H9 (cell line): ENCODE measurements around the gene CBR3. TPM values are rescaled to one million over a fixed set of nuclear protein-coding genes. Genes with fewer than 3 reads are reported as not detected.

ENCODE experiments used
- DNase-seq: peaks from one replicate; pipeline ENCODE4 v3.0.0-alpha.2; 2017
- H2AFZ ChIP-seq: one replicate; pipeline ENCODE4 v1.6.1; 2013; ENCODE audit warnings: mild to moderate bottlenecking, low read length, control low read depth, moderate library complexity
- H2AK5ac ChIP-seq: 2 replicates; pipeline ENCODE4 v1.6.1; 2013; ENCODE audit warnings: low read length, control low read depth, mixed read lengths; ENCODE audit not compliant: insufficient read length
- H2BK120ac ChIP-seq: one replicate; pipeline ENCODE4 v1.6.1; 2013; ENCODE audit warnings: low read depth, mild to moderate bottlenecking, low read length, control low read depth, inconsistent platforms; ENCODE audit not compliant: poor library complexity, severe bottlenecking
- H2BK12ac ChIP-seq: 2 replicates; pipeline ENCODE4 v1.6.1; 2013; ENCODE audit warnings: low read length, control low read depth, mixed read lengths, low read depth; ENCODE audit not compliant: insufficient read length
- H2BK15ac ChIP-seq: 2 replicates; pipeline ENCODE4 v1.6.1; 2013; ENCODE audit warnings: low read depth, low read length, control low read depth
- H2BK20ac ChIP-seq: one replicate; pipeline ENCODE4 v1.6.1; 2013; ENCODE audit warnings: low read depth, mild to moderate bottlenecking, low read length, control low read depth, inconsistent platforms; ENCODE audit not compliant: poor library complexity, severe bottlenecking
- H2BK5ac ChIP-seq: 2 replicates; pipeline ENCODE4 v1.6.1; 2013; ENCODE audit warnings: low read length, control low read depth, mixed read lengths; ENCODE audit not compliant: insufficient read length
- H3K14ac ChIP-seq: 2 replicates; pipeline ENCODE4 v1.6.1; 2013; ENCODE audit warnings: low read length, control low read depth; ENCODE audit not compliant: insufficient read depth
- H3K18ac ChIP-seq: 2 replicates; pipeline ENCODE4 v1.6.1; 2013; ENCODE audit warnings: low read depth, mild to moderate bottlenecking, mixed read lengths, low read length, control low read depth; ENCODE audit not compliant: insufficient read length
- H3K23ac ChIP-seq: 2 replicates; pipeline ENCODE4 v1.6.1; 2013; ENCODE audit warnings: low read length, control low read depth, mixed read lengths, low read depth; ENCODE audit not compliant: insufficient read length
- H3K23me2 ChIP-seq: 2 replicates; pipeline ENCODE4 v1.6.1; 2013; ENCODE audit warnings: low read depth, mild to moderate bottlenecking, mixed read lengths, low read length, control low read depth; ENCODE audit not compliant: insufficient read length, poor library complexity, severe bottlenecking
- H3K27ac ChIP-seq: 2 replicates; pipeline ENCODE4 v1.5.1; 2013; ENCODE audit warnings: low read length, control low read depth, mixed read lengths, low read depth; ENCODE audit not compliant: insufficient read length
- H3K27me3 ChIP-seq: 2 replicates; pipeline ENCODE4 v1.6.1; 2013; ENCODE audit warnings: low read length, control low read depth, inconsistent platforms; ENCODE audit not compliant: insufficient read depth
- H3K4ac ChIP-seq: 2 replicates; pipeline ENCODE4 v1.6.1; 2013; ENCODE audit warnings: low read depth, mild to moderate bottlenecking, control low read depth, inconsistent platforms, low read length, moderate library complexity
- H3K4me1 ChIP-seq: 2 replicates; pipeline ENCODE4 v1.6.1; 2013; ENCODE audit warnings: low read length, control low read depth, inconsistent platforms; ENCODE audit not compliant: insufficient read depth
- H3K4me2 ChIP-seq: 2 replicates; pipeline ENCODE4 v1.6.1; 2013; ENCODE audit warnings: low read length, control low read depth, mixed read lengths; ENCODE audit not compliant: insufficient read length, insufficient read depth
- H3K56ac ChIP-seq: 2 replicates; pipeline ENCODE4 v1.6.1; 2013; ENCODE audit warnings: low read depth, mild to moderate bottlenecking, mixed read lengths, low read length, control low read depth; ENCODE audit not compliant: insufficient read length
- H3K79me1 ChIP-seq: 2 replicates; pipeline ENCODE4 v1.6.1; 2013; ENCODE audit warnings: low read depth, mild to moderate bottlenecking, moderate library complexity, low read length, control low read depth, inconsistent platforms; ENCODE audit not compliant: insufficient read depth, poor library complexity, severe bottlenecking
- H3K79me2 ChIP-seq: 2 replicates; pipeline ENCODE4 v1.6.1; 2013; ENCODE audit warnings: low read length, control low read depth, inconsistent platforms; ENCODE audit not compliant: insufficient read depth
- H3K9ac ChIP-seq: 2 replicates; pipeline ENCODE4 v1.6.1; 2013; ENCODE audit warnings: low read length, control low read depth, mixed read lengths; ENCODE audit not compliant: insufficient read length; ENCODE audit errors: extremely low read depth
- H3K9me3 ChIP-seq: one replicate; pipeline ENCODE4 v1.6.1; 2013; ENCODE audit warnings: low read depth, low read length, inconsistent platforms; ENCODE audit not compliant: control insufficient read depth
- H3T11ph ChIP-seq: one replicate; pipeline ENCODE4 v1.6.1; 2013; ENCODE audit warnings: mild to moderate bottlenecking, low read length, control low read depth, inconsistent platforms
- H4K20me1 ChIP-seq: one replicate; pipeline ENCODE4 v1.6.1; 2013; ENCODE audit not compliant: control insufficient read depth, insufficient read length, insufficient read depth
- H4K5ac ChIP-seq: 2 replicates; pipeline ENCODE4 v1.6.1; 2013; ENCODE audit warnings: low read depth, mild to moderate bottlenecking, mixed read lengths, low read length, control low read depth; ENCODE audit not compliant: insufficient read length
- H4K8ac ChIP-seq: replicated peaks from 2 replicates; pipeline ENCODE4 v1.6.1; 2013; ENCODE audit warnings: low read length, control low read depth, mixed read lengths, low read depth; ENCODE audit not compliant: insufficient read length
- H4K91ac ChIP-seq: 2 replicates; pipeline ENCODE4 v1.6.1; 2013; ENCODE audit warnings: low read depth, mild to moderate bottlenecking, moderate library complexity, mixed read lengths, low read length, control low read depth; ENCODE audit not compliant: insufficient read length
- H3K27ac Mint-ChIP-seq, 3 experiments: 2 replicates in 2 of 3; 3 replicates in 1 of 3; pipeline ENCODE4 v1.8.0; 2020 to 2021; ENCODE audit warnings: mixed read lengths in 3 of 3, mild to moderate bottlenecking in 1 of 3, moderate library complexity in 1 of 3
- H3K27me3 Mint-ChIP-seq: 2 replicates; pipeline ENCODE4 v1.8.0; 2021; ENCODE audit warnings: low read depth, mild to moderate bottlenecking, moderate library complexity, mixed read lengths
- H3K36me3 Mint-ChIP-seq, 3 experiments: 2 replicates in 2 of 3; 3 replicates in 1 of 3; pipeline ENCODE4 v1.8.0; 2020 to 2021; ENCODE audit warnings: low read depth in 3 of 3, mixed read lengths in 3 of 3; ENCODE audit not compliant: insufficient read depth in 1 of 3
- H3K4me1 Mint-ChIP-seq, 2 experiments: 2 replicates each; pipeline ENCODE4 v1.8.0; 2020; ENCODE audit warnings: mixed read lengths in 2 of 2
- H3K4me3 Mint-ChIP-seq, 2 experiments: 2 replicates in 1 of 2; 3 replicates in 1 of 2; pipeline ENCODE4 v1.8.0; 2020 to 2021; ENCODE audit warnings: mild to moderate bottlenecking in 2 of 2, mixed read lengths in 2 of 2, moderate library complexity in 1 of 2
- H3K9me3 Mint-ChIP-seq, 2 experiments: 2 replicates in 1 of 2; 3 replicates in 1 of 2; pipeline ENCODE4 v1.8.0; 2020; ENCODE audit warnings: mild to moderate bottlenecking in 2 of 2, mixed read lengths in 2 of 2, moderate library complexity in 1 of 2
- WGBS: extraction: QIAGEN DNeasy Blood & Tissue Kit; methylation state at CpG from one replicate; pipeline ENCODE4 v1.1.7; 2013; ENCODE audit warnings: missing lambda C conversion rate, low lambda C conversion rate, mixed read lengths; ENCODE audit not compliant: insufficient read length; ENCODE audit errors: extremely low coverage; 5-methylcytosine and 5-hydroxymethylcytosine counted together
- total RNA-seq: library from RNA; stranded (reverse); gene quantifications from 2 replicates; pipeline ENCODE4 v1.2.1, GENCODE V29; 2021
- TF ChIP-seq, protein P1 (sequence below): fragments of 200-600 bp; sonication (generic); conservative IDR thresholded peaks from 3 replicates; pipeline ENCODE4 v1.8.0; 2021; ENCODE audit warnings: antibody characterized with exemption, mild to moderate bottlenecking

Gene CBR3
- total RNA-seq, 1 experiment from 2014 or later = 2.4 TPM

DNA sequence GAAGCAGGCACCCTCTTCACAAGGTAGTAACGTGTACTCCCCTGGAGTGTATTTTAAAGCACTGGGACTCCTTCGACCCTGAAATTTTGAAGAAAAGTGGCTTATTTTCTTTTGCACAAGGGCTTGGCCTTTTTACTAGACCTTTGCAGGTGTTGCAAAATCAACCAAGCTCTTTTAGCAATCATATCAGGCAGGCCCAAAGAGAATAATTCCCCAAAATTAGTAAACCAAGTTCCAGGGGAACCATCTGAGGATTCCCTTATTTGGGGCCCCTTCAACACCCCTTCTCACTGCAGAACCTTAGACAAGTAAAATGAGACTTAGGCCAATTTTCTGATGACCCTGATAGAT is 36.7 kb upstream of the CBR3 start:
- H3K4me1 ChIP-seq = peaks cover 11% of the 10 kb centered on the region; the same call in 1 of the 2 replicates
- no peak overlapping the region for H4K8ac ChIP-seq
- H3K14ac ChIP-seq = no peak overlapping the region
- H3K4ac ChIP-seq = no peak overlapping the region
- no peak overlapping the region for H3K18ac ChIP-seq
- TF ChIP-seq, protein P1, sequence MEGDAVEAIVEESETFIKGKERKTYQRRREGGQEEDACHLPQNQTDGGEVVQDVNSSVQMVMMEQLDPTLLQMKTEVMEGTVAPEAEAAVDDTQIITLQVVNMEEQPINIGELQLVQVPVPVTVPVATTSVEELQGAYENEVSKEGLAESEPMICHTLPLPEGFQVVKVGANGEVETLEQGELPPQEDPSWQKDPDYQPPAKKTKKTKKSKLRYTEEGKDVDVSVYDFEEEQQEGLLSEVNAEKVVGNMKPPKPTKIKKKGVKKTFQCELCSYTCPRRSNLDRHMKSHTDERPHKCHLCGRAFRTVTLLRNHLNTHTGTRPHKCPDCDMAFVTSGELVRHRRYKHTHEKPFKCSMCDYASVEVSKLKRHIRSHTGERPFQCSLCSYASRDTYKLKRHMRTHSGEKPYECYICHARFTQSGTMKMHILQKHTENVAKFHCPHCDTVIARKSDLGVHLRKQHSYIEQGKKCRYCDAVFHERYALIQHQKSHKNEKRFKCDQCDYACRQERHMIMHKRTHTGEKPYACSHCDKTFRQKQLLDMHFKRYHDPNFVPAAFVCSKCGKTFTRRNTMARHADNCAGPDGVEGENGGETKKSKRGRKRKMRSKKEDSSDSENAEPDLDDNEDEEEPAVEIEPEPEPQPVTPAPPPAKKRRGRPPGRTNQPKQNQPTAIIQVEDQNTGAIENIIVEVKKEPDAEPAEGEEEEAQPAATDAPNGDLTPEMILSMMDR = no peak
- no peak overlapping the region for H2BK12ac ChIP-seq
- peak overlapping the region; percentile 59 for H4K5ac ChIP-seq
- no peak overlapping the region for H3K9ac ChIP-seq
- H3K23ac ChIP-seq = no peak overlapping the region
- H4K91ac ChIP-seq = no peak overlapping the region
- H2AK5ac ChIP-seq = no peak overlapping the region
- Mint-ChIP-seq H3K36me3 (peaks cover 12 to 21% (median 17%) of the 10 kb centered on the region in 3 experiments), H3K27me3 (peaks cover 3% of the 10 kb centered on the region), H3K4me1 (peaks cover 62 to 65% of the 10 kb centered on the region in 2 experiments), H3K9me3 (peaks cover 21 to 30% of the 10 kb centered on the region in 2 experiments), H3K27ac (peak overlapping the region in 2 of 3 experiments; percentile 85 to 99; a peak in 5 of 7 replicates), H3K4me3 (no peak overlapping the region)
- H2AFZ ChIP-seq = no peak overlapping the region
- H3T11ph ChIP-seq = no peak overlapping the region
- H3K9me3 ChIP-seq = peaks cover 11% of the 10 kb centered on the region
- H3K27ac ChIP-seq = peak overlapping the region; percentile 96
- no peaks in the 10 kb centered on the region for H3K79me1 ChIP-seq
- no peak overlapping the region for H2BK15ac ChIP-seq
- no peak for DNase-seq
- no peaks in the 10 kb centered on the region for H3K23me2 ChIP-seq
- no peaks in the 10 kb centered on the region for H3K27me3 ChIP-seq
- H4K20me1 ChIP-seq = no peaks in the 10 kb centered on the region
- no peak overlapping the region for H3K56ac ChIP-seq
- no peaks in the 10 kb centered on the region for H3K79me2 ChIP-seq
- peak overlapping the region; percentile 29 for H2BK5ac ChIP-seq
- no CpG with 5 or more reads among the region's 2 CpGs for WGBS
- H3K4me2 ChIP-seq = no peak overlapping the region
- no peak overlapping the region for H2BK20ac ChIP-seq
- H2BK120ac ChIP-seq = peak overlapping the region; percentile 48
